HepG2 (cell line): ENCODE measurements around the gene P2RX3. TPM values are rescaled to one million over a fixed set of nuclear protein-coding genes. Genes with fewer than 3 reads are reported as not detected.

Source experiments
- CBX2 ChIP-seq, 2 experiments: fragments of 200-600 bp in 1 of 2; sonication (generic); formaldehyde crosslinking in 1 of 2; IDR thresholded peaks; 2 replicates each; pipeline versions ENCODE4 v1.7.0 to v1.8.1; 2018 to 2022; ENCODE audit warnings: low read depth in 2 of 2, low read length in 1 of 2, mild to moderate bottlenecking in 1 of 2, missing genetic modification reagents in 1 of 2
- CHCHD3 ChIP-seq: sonication (generic); formaldehyde crosslinking; IDR thresholded peaks from 2 replicates; pipeline ENCODE4 v1.8.0; 2022; ENCODE audit warnings: mild to moderate bottlenecking, missing genetic modification reagents, moderate library complexity
- EZH2 ChIP-seq: conservative IDR thresholded peaks from 2 replicates; pipeline ENCODE4 v1.6.1; 2012; ENCODE audit warnings: mild to moderate bottlenecking, low read depth, low read length, moderate library complexity
- MAZ ChIP-seq, 2 experiments: sonication (generic) in 1 of 2; formaldehyde crosslinking in 1 of 2; IDR thresholded peaks; 2 replicates each; pipeline versions ENCODE4 v1.5.0 to v1.6.1; 2012 to 2020; ENCODE audit warnings: low read depth in 2 of 2, mild to moderate bottlenecking in 2 of 2, borderline replicate concordance in 1 of 2, improper control_type of control experiment in 1 of 2, low read length in 1 of 2, missing genetic modification reagents in 1 of 2, moderate library complexity in 1 of 2
- PHF21A ChIP-seq: sonication (generic); formaldehyde crosslinking; IDR thresholded peaks from 2 replicates; pipeline ENCODE4 v1.5.0; 2020; ENCODE audit warnings: mild to moderate bottlenecking, missing genetic modification reagents
- RXRB ChIP-seq: IDR thresholded peaks from 2 replicates; pipeline ENCODE4 v1.6.1; 2016; ENCODE audit warnings: borderline replicate concordance, missing genetic modification reagents, missing compliant biosample characterization
- SMAD9 ChIP-seq: sonication (generic); formaldehyde crosslinking; IDR thresholded peaks from 2 replicates; pipeline ENCODE4 v1.5.1; 2020; ENCODE audit warnings: mild to moderate bottlenecking, missing genetic modification reagents
- SMARCC2 ChIP-seq: fragments of 450-650 bp; IDR thresholded peaks from 2 replicates; pipeline ENCODE4 v1.6.1; 2017; ENCODE audit warnings: antibody characterized with exemption, mild to moderate bottlenecking
- SRSF4 ChIP-seq: fragments of 200-400 bp; formaldehyde crosslinking; IDR thresholded peaks from one replicate; pipeline ENCODE4 v1.6.1; 2018; ENCODE audit warnings: mild to moderate bottlenecking, low read depth, low read length, moderate library complexity; ENCODE audit not compliant: poor library complexity, severe bottlenecking
- YEATS4 ChIP-seq: sonication (generic); formaldehyde crosslinking; IDR thresholded peaks from 2 replicates; pipeline ENCODE4 v1.4.0; 2020; ENCODE audit warnings: missing genetic modification reagents, borderline replicate concordance
- ZC3H13 ChIP-seq: sonication (generic); formaldehyde crosslinking; IDR thresholded peaks from 2 replicates; pipeline ENCODE4 v1.8.1; 2023; ENCODE audit warnings: mild to moderate bottlenecking, missing genetic modification reagents, moderate library complexity
- ZNF17 ChIP-seq: sonication (generic); formaldehyde crosslinking; IDR thresholded peaks from 2 replicates; pipeline ENCODE4 v1.5.0; 2020; ENCODE audit warnings: mild to moderate bottlenecking, missing genetic modification reagents
- ZNF296 ChIP-seq: sonication (generic); formaldehyde crosslinking; conservative IDR thresholded peaks from 2 replicates; pipeline ENCODE4 v1.5.0; 2020; ENCODE audit warnings: mild to moderate bottlenecking, missing genetic modification reagents
- ZNF317 ChIP-seq: sonication (generic); formaldehyde crosslinking; IDR thresholded peaks from 2 replicates; pipeline ENCODE4 v1.5.0; 2020; ENCODE audit warnings: mild to moderate bottlenecking, missing genetic modification reagents
- ZNF572 ChIP-seq: sonication (generic); formaldehyde crosslinking; IDR thresholded peaks from 2 replicates; pipeline ENCODE4 v1.5.1; 2020; ENCODE audit warnings: mild to moderate bottlenecking, missing genetic modification reagents
- ZSCAN20 ChIP-seq: sonication (generic); formaldehyde crosslinking; IDR thresholded peaks from 2 replicates; pipeline ENCODE4 v1.4.0; 2020; ENCODE audit warnings: missing genetic modification reagents, mild to moderate bottlenecking, borderline replicate concordance
- ZSCAN9 ChIP-seq: IDR thresholded peaks from 2 replicates; pipeline ENCODE4 v1.6.1; 2016; ENCODE audit warnings: borderline replicate concordance
- polyA plus RNA-seq, 8 experiments: library from polyadenylated mRNA; depleted of rRNA in 3 of 8; stranded (reverse) in 7 of 8; unstranded in 1 of 8; fragments of >200 nt; fragmentation: Illumina TruSeq in 4 of 8; extraction: Trizol in 4 of 8; gene quantifications; 2 replicates each; pipeline versions ENCODE4 v1.2.1 to v1.2.3, GENCODE V29; 2011 to 2016; ENCODE audit warnings: low read depth in 4 of 8, missing spikeins in 1 of 8, mixed read lengths in 1 of 8; ENCODE audit not compliant: insufficient read depth in 1 of 8
- total RNA-seq, 5 experiments: library from RNA; depleted of rRNA; stranded (reverse); fragments of >200 nt; fragmentation: Illumina TruSeq; extraction: Trizol; gene quantifications; 2 replicates each; pipeline ENCODE4 v1.2.3, GENCODE V29; 2016; ENCODE audit warnings: low read depth in 1 of 5
- TF ChIP-seq, protein P1 (sequence below): sonication (generic); formaldehyde crosslinking; IDR thresholded peaks from 2 replicates; pipeline ENCODE4 v1.9.0; 2022; ENCODE audit warnings: missing genetic modification reagents, mild to moderate bottlenecking, borderline replicate concordance
- TF ChIP-seq, protein P2 (sequence below): sonication (generic); formaldehyde crosslinking; IDR thresholded peaks from 2 replicates; pipeline ENCODE4 v1.4.0; 2020; ENCODE audit warnings: missing genetic modification reagents; ENCODE audit errors: not compliant biosample characterization
- TF ChIP-seq, protein P3 (sequence below): sonication (generic); formaldehyde crosslinking; IDR thresholded peaks from 2 replicates; pipeline ENCODE4 v1.9.0; 2021; ENCODE audit warnings: mild to moderate bottlenecking, missing genetic modification reagents

The P2RX3 gene
- total and polyA plus RNA-seq, 2 of the 13 experiments (the other 11 are each of a cell fraction or from before 2014, with no cell fraction given) = 0.08 TPM; not detected in 1

DNA sequence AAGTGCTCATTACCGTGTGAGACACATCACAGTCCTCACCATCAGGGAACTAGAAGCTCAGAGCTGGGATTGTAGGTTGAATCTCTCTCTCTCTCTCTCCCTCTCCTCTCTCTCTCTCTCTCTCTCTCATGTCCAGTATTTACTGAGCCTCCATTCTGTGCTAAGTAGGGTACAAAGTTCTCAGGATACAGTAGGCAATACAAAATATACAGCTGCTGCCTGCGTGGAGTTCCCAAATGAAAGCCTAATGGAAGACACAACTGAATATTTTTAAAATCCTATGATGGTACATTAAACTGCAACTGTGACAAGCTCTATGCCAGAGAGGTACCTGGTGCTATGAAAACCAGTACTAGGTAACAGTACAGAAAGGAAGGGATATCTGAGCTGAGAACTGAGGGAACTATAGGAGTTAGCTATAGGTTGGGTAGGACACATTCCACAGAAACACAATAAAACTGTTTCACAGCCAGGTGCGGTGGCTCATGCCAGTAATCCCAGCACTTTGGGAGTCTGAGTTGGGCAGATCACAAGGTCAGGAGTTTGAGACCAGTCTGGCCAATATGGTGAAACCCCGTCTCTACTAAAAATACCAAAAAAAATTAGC, 61.9 kb downstream of the P2RX3 start (continued):
- TF ChIP-seq, protein P1, sequence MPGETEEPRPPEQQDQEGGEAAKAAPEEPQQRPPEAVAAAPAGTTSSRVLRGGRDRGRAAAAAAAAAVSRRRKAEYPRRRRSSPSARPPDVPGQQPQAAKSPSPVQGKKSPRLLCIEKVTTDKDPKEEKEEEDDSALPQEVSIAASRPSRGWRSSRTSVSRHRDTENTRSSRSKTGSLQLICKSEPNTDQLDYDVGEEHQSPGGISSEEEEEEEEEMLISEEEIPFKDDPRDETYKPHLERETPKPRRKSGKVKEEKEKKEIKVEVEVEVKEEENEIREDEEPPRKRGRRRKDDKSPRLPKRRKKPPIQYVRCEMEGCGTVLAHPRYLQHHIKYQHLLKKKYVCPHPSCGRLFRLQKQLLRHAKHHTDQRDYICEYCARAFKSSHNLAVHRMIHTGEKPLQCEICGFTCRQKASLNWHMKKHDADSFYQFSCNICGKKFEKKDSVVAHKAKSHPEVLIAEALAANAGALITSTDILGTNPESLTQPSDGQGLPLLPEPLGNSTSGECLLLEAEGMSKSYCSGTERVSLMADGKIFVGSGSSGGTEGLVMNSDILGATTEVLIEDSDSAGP (CRISPR knock-in tag) = no peak
- TF ChIP-seq YEATS4 (CRISPR knock-in tag) = no peak
- no peak for TF ChIP-seq CBX2 (IDR thresholded peaks at IDR 0.05; ENCODE audit: low read depth, low read length)
- no peak for TF ChIP-seq CBX2 (CRISPR knock-in tag; IDR thresholded peaks at IDR 0.05; ENCODE audit: low read depth)
- peak; percentile 79 for TF ChIP-seq PHF21A (CRISPR knock-in tag)
- TF ChIP-seq, protein P2, sequence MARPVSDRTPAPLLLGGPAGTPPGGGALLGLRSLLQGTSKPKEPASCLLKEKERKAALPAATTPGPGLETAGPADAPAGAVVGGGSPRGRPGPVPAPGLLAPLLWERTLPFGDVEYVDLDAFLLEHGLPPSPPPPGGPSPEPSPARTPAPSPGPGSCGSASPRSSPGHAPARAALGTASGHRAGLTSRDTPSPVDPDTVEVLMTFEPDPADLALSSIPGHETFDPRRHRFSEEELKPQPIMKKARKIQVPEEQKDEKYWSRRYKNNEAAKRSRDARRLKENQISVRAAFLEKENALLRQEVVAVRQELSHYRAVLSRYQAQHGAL (CRISPR knock-in tag) = no peak
- no peak for TF ChIP-seq EZH2
- TF ChIP-seq, protein P3, sequence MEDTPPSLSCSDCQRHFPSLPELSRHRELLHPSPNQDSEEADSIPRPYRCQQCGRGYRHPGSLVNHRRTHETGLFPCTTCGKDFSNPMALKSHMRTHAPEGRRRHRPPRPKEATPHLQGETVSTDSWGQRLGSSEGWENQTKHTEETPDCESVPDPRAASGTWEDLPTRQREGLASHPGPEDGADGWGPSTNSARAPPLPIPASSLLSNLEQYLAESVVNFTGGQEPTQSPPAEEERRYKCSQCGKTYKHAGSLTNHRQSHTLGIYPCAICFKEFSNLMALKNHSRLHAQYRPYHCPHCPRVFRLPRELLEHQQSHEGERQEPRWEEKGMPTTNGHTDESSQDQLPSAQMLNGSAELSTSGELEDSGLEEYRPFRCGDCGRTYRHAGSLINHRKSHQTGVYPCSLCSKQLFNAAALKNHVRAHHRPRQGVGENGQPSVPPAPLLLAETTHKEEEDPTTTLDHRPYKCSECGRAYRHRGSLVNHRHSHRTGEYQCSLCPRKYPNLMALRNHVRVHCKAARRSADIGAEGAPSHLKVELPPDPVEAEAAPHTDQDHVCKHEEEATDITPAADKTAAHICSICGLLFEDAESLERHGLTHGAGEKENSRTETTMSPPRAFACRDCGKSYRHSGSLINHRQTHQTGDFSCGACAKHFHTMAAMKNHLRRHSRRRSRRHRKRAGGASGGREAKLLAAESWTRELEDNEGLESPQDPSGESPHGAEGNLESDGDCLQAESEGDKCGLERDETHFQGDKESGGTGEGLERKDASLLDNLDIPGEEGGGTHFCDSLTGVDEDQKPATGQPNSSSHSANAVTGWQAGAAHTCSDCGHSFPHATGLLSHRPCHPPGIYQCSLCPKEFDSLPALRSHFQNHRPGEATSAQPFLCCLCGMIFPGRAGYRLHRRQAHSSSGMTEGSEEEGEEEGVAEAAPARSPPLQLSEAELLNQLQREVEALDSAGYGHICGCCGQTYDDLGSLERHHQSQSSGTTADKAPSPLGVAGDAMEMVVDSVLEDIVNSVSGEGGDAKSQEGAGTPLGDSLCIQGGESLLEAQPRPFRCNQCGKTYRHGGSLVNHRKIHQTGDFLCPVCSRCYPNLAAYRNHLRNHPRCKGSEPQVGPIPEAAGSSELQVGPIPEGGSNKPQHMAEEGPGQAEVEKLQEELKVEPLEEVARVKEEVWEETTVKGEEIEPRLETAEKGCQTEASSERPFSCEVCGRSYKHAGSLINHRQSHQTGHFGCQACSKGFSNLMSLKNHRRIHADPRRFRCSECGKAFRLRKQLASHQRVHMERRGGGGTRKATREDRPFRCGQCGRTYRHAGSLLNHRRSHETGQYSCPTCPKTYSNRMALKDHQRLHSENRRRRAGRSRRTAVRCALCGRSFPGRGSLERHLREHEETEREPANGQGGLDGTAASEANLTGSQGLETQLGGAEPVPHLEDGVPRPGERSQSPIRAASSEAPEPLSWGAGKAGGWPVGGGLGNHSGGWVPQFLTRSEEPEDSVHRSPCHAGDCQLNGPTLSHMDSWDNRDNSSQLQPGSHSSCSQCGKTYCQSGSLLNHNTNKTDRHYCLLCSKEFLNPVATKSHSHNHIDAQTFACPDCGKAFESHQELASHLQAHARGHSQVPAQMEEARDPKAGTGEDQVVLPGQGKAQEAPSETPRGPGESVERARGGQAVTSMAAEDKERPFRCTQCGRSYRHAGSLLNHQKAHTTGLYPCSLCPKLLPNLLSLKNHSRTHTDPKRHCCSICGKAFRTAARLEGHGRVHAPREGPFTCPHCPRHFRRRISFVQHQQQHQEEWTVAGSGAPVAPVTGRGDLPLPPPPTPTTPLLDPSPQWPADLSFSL (CRISPR knock-in tag) = no peak
- no peak for TF ChIP-seq ZC3H13 (CRISPR knock-in tag)
- no peak for TF ChIP-seq ZNF17 (CRISPR knock-in tag)
- no peak for TF ChIP-seq SMAD9 (CRISPR knock-in tag)
- no peak for TF ChIP-seq ZNF296 (CRISPR knock-in tag)
- no peak for TF ChIP-seq SMARCC2
- TF ChIP-seq ZSCAN9 (CRISPR knock-in tag) = peak; percentile 64; the same call in 1 of the 2 replicates
- TF ChIP-seq ZNF317 = no peak
- no peak for TF ChIP-seq MAZ (IDR thresholded peaks at IDR 0.05; ENCODE audit: borderline replicate concordance, low read depth, low read length)
- TF ChIP-seq MAZ (CRISPR knock-in tag; IDR thresholded peaks at IDR 0.05; ENCODE audit: low read depth) = no peak
- peak; percentile 41; the same call in 1 of the 2 replicates for TF ChIP-seq RXRB (CRISPR knock-in tag)
- TF ChIP-seq CHCHD3 (CRISPR knock-in tag) = no peak
- TF ChIP-seq SRSF4 = no peak
- TF ChIP-seq ZSCAN20 = no peak
- no peak for TF ChIP-seq ZNF572 (CRISPR knock-in tag)
